H1 (cell line): Measurements from ENCODE around the gene VSIR. TPM values are rescaled to one million over a fixed set of nuclear protein-coding genes. Genes with fewer than 3 reads are reported as not detected.

Experiments
- CTCF ChIA-PET: fragments of 300-600 bp; sonication (Branson Sonifier 250); formaldehyde crosslinking; loops from one replicate; lab custom pipeline; 2021; ENCODE audit not compliant: partially characterized antibody; lab: Charles Lee
- POLR2A ChIA-PET: fragments of 300-600 bp; sonication (Branson Sonifier 250); formaldehyde crosslinking; loops from one replicate; lab custom pipeline; 2021; ENCODE audit warnings: inconsistent platforms; ENCODE audit not compliant: partially characterized antibody; lab: Charles Lee
- DNase-seq, 2 experiments: peaks; one replicate each; pipeline versions ENCODE4 v3.0.0 to v3.0.0-alpha.2; 2010 to 2022; ENCODE audit warnings: low spot score in 2 of 2, low read depth in 1 of 2, mixed read lengths in 1 of 2
- FAIRE-seq: peaks from 2 replicates; lab custom pipeline; 2011; peaks lifted over from hg19 to GRCh38; lab: Jason Lieb, UNC
- H2AFZ ChIP-seq: 2 replicates; pipeline ENCODE4 v1.8.1; 2012; ENCODE audit warnings: low read length, inconsistent platforms
- H2AK5ac ChIP-seq: 2 replicates; pipeline ENCODE4 v1.6.1; 2013; ENCODE audit warnings: low read depth, low read length
- H2BK120ac ChIP-seq: replicated peaks from 2 replicates; pipeline ENCODE3; 2013; ENCODE audit warnings: low read depth, low read length, inconsistent platforms
- H2BK12ac ChIP-seq: 2 replicates; pipeline ENCODE4 v1.6.1; 2013; ENCODE audit warnings: low read depth, low read length
- H2BK15ac ChIP-seq: 2 replicates; pipeline ENCODE4 v1.6.1; 2013; ENCODE audit warnings: low read length
- H2BK20ac ChIP-seq: 2 replicates; pipeline ENCODE4 v1.6.1; 2013; ENCODE audit warnings: low read length
- H2BK5ac ChIP-seq: 2 replicates; pipeline ENCODE4 v1.6.1; 2013; ENCODE audit warnings: low read depth, low read length
- H3K14ac ChIP-seq: 2 replicates; pipeline ENCODE4 v1.6.1; 2013; ENCODE audit warnings: inconsistent platforms; ENCODE audit not compliant: insufficient read length
- H3K18ac ChIP-seq: 2 replicates; pipeline ENCODE4 v1.6.1; 2013; ENCODE audit warnings: low read length; ENCODE audit errors: extremely low read depth
- H3K23ac ChIP-seq: 2 replicates; pipeline ENCODE4 v1.6.1; 2013; ENCODE audit warnings: inconsistent platforms; ENCODE audit not compliant: insufficient read length
- H3K23me2 ChIP-seq: 2 replicates; pipeline ENCODE4 v1.6.1; 2013; ENCODE audit warnings: low read depth, low read length
- H3K27ac ChIP-seq: 2 replicates; pipeline ENCODE4 v1.6.1; 2011; ENCODE audit warnings: low read depth, low read length, inconsistent platforms
- H3K27me3 ChIP-seq, 4 experiments: replicated peaks in 1 of 4; 1 replicate in 1 of 4; 2 replicates in 3 of 4; pipeline versions ENCODE4 v1.6.1 to v1.8.1; 2011 to 2013; ENCODE audit warnings: low read length in 3 of 4, mild to moderate bottlenecking in 3 of 4, inconsistent platforms in 2 of 4, mixed read lengths in 2 of 4, moderate library complexity in 1 of 4; ENCODE audit not compliant: control insufficient read depth in 3 of 4, insufficient read depth in 3 of 4; ENCODE audit errors: extremely low read depth in 1 of 4
- H3K36me3 ChIP-seq, 4 experiments: 2 replicates each; pipeline versions ENCODE4 v1.6.1 to v1.8.1; 2011 to 2013; ENCODE audit warnings: mild to moderate bottlenecking in 4 of 4, low read length in 3 of 4, moderate library complexity in 2 of 4, control low read depth in 1 of 4, inconsistent platforms in 1 of 4; ENCODE audit not compliant: insufficient read depth in 4 of 4, control insufficient read depth in 2 of 4
- H3K4ac ChIP-seq: replicated peaks from 2 replicates; pipeline ENCODE3; 2013; ENCODE audit warnings: low read length, low read depth, mixed read lengths, inconsistent platforms; ENCODE audit not compliant: insufficient read length
- H3K4me1 ChIP-seq, 4 experiments: replicated peaks in 1 of 4; 1 replicate in 1 of 4; 2 replicates in 3 of 4; pipeline versions ENCODE4 v1.6.1 to v1.8.1; 2011 to 2013; ENCODE audit warnings: low read length in 3 of 4, inconsistent platforms in 2 of 4, mixed read lengths in 1 of 4; ENCODE audit not compliant: insufficient read depth in 4 of 4, control insufficient read depth in 3 of 4
- H3K4me2 ChIP-seq, 2 experiments: 2 replicates each; pipeline versions ENCODE4 v1.6.1 to v1.8.1; 2011 to 2013; ENCODE audit warnings: low read depth in 2 of 2, low read length in 2 of 2, control low read depth in 1 of 2, inconsistent platforms in 1 of 2, mild to moderate bottlenecking in 1 of 2; ENCODE audit not compliant: insufficient read depth in 1 of 2
- H3K4me3 ChIP-seq, 4 experiments: fragments of 200-600, 300-600 bp in 1 of 4; sonication (generic), shearing (Covaris generic), sonication (Bioruptor Twin) in 1 of 4; 2 replicates each; pipeline versions ENCODE4 v1.5.1 to v1.8.1; 2011 to 2016; ENCODE audit warnings: low read length in 4 of 4, low read depth in 3 of 4, control low read depth in 2 of 4, inconsistent platforms in 2 of 4, mild to moderate bottlenecking in 2 of 4, mixed read lengths in 1 of 4, moderate library complexity in 1 of 4; ENCODE audit not compliant: insufficient read depth in 2 of 4; ENCODE audit errors: extremely low read depth in 1 of 4
- H3K56ac ChIP-seq: replicated peaks from 2 replicates; pipeline ENCODE3; 2013; ENCODE audit warnings: low read depth, mild to moderate bottlenecking, mixed read lengths, low read length, inconsistent platforms; ENCODE audit not compliant: insufficient read length
- H3K79me1 ChIP-seq: 2 replicates; pipeline ENCODE4 v1.6.1; 2013; ENCODE audit warnings: low read depth, low read length, control low read depth
- H3K79me2 ChIP-seq, 2 experiments: 2 replicates each; pipeline versions ENCODE4 v1.6.1 to v1.8.1; 2012 to 2013; ENCODE audit warnings: low read length in 2 of 2, mild to moderate bottlenecking in 2 of 2, inconsistent platforms in 1 of 2; ENCODE audit not compliant: insufficient read depth in 2 of 2, control insufficient read depth in 1 of 2
- H3K9ac ChIP-seq, 4 experiments: replicated peaks in 1 of 4; 1 replicate in 1 of 4; 2 replicates in 3 of 4; pipeline versions ENCODE4 v1.6.1 to v1.8.1; 2011 to 2013; ENCODE audit warnings: low read depth in 3 of 4, low read length in 3 of 4, control low read depth in 2 of 4, mild to moderate bottlenecking in 2 of 4, moderate library complexity in 2 of 4, inconsistent platforms in 1 of 4; ENCODE audit errors: extremely low read depth in 1 of 4
- H3K9me3 ChIP-seq, 2 experiments: 2 replicates each; pipeline versions ENCODE4 v1.6.1 to v1.8.1; 2012 to 2013; ENCODE audit warnings: mild to moderate bottlenecking in 2 of 2, moderate library complexity in 2 of 2, control low read depth in 1 of 2, inconsistent platforms in 1 of 2, low read depth in 1 of 2, low read length in 1 of 2, mixed read lengths in 1 of 2; ENCODE audit not compliant: insufficient read depth in 2 of 2
- H4K20me1 ChIP-seq, 2 experiments: replicated peaks in 1 of 2; 2 replicates each; pipeline versions ENCODE3 to v1.8.1; 2011 to 2013; ENCODE audit warnings: inconsistent platforms in 2 of 2, low read length in 2 of 2, mild to moderate bottlenecking in 1 of 2; ENCODE audit not compliant: insufficient read depth in 2 of 2, control insufficient read depth in 1 of 2
- H4K5ac ChIP-seq: 2 replicates; pipeline ENCODE4 v1.6.1; 2013; ENCODE audit warnings: low read length, low read depth, mixed read lengths, inconsistent platforms; ENCODE audit not compliant: insufficient read length
- H4K8ac ChIP-seq: 2 replicates; pipeline ENCODE4 v1.8.0; 2013; ENCODE audit warnings: mild to moderate bottlenecking, moderate library complexity, low read length, inconsistent platforms; ENCODE audit not compliant: insufficient read depth; ENCODE audit errors: extremely low read depth
- H4K91ac ChIP-seq: replicated peaks from 2 replicates; pipeline ENCODE3; 2013; ENCODE audit warnings: low read length, mixed read lengths, inconsistent platforms; ENCODE audit not compliant: insufficient read length
- ATF2 ChIP-seq: IDR thresholded peaks from 2 replicates; pipeline ENCODE4 v1.6.1; 2012; ENCODE audit warnings: low read length, inconsistent platforms
- MAFK ChIP-seq: IDR thresholded peaks from 2 replicates; pipeline ENCODE4 v1.6.1; 2012; ENCODE audit warnings: low read depth, mild to moderate bottlenecking, improper control_type of control experiment, low read length
- WGBS, 2 experiments: shearing (Covaris generic) in 1 of 2; methylation state at CpG; one replicate each; pipeline versions ENCODE4 v1.1.6 to v1.1.7; 2013 to 2015; ENCODE audit warnings: low lambda C conversion rate in 2 of 2, mixed read lengths in 2 of 2, inconsistent platforms in 1 of 2, low coverage in 1 of 2, missing lambda C conversion rate in 1 of 2; ENCODE audit not compliant: insufficient replicate concordance in 2 of 2, insufficient coverage in 1 of 2, insufficient read length in 1 of 2; ENCODE audit errors: extremely low coverage in 1 of 2, missing lambda C conversion rate in 1 of 2; 5-methylcytosine and 5-hydroxymethylcytosine counted together
- polyA plus RNA-seq, 7 experiments: library from polyadenylated mRNA; depleted of rRNA in 3 of 7; stranded (reverse) in 5 of 7; unstranded in 2 of 7; fragments of >200 nt in 5 of 7; fragments of 200-250 nt in 2 of 7; gene quantifications; 1 replicate in 5 of 7; 2 replicates in 1 of 7; 4 replicates in 1 of 7; pipeline versions ENCODE4 v1.2.1 to v1.2.3, GENCODE V29; 2011 to 2013; ENCODE audit warnings: missing spikeins in 2 of 7, mixed read lengths in 2 of 7
- total RNA-seq: library from RNA; stranded (reverse); fragmentation: NEBNext Ultra II Directional; extraction: Animal tissue kit (Norgen Biotek cat#: 25700); gene quantifications from 2 replicates; pipeline ENCODE4 v1.2.1, GENCODE V29; 2021
- TF ChIP-seq, protein P1 (sequence below): IDR thresholded peaks from 2 replicates; pipeline ENCODE4 v1.6.1; 2012; ENCODE audit warnings: inconsistent platforms

VSIR gene
- total and polyA plus RNA-seq, 2 of the 8 experiments (the other 6 are each of a cell fraction or from before 2014, with no cell fraction given), result 0.33 TPM; not detected in 1

DNA sequence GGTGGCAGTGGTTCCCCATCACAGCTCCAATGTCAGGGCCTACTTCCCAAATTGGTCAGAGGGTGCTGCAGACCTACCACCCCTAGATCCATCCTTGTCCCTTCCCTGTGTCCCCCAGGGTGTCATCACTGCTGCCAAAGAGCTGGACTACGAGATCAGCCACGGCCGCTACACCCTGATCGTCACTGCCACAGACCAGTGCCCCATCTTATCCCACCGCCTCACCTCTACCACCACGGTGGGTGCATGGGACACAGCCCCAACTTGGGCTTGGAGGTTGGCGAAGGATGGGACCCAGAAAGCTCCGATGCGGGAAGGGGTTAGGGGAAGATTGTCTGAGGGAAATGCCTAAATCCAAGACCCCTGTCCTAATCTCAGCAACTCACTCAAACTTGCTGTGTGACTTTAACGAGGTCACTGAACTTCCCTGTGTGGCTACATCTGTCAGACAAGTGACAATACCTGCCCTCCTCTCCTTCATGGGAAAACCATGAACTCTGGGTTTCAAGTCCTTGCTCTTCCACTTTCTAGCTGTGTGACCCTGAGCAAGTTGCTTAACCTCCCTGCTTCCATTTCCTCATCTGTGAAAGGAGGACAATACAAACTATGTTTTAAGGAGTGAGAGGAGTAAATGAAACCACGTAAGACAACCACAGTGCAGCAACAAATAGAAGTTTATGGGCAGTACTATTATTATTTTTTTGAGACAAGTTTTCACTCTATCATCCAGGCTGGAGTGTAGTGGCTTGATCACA is 4.9 kb upstream of the VSIR start:
- POLR2A ChIA-PET, result no interaction called here
- CTCF ChIA-PET, result interaction anchor here (0.7 to 7.1 kb wide), 6 partner anchors 8 to 53 kb away, joined by 3 to 44 read pairs (median 3); no protein-coding TSS in a partner anchor

More for the DNA sequence above, 4.9 kb upstream of the VSIR start:
- no peak overlapping the region for H4K8ac ChIP-seq
- no peak overlapping the region for H2AK5ac ChIP-seq
- 94% methylated on average over 11 of the region's 11 CpGs; no CpG with 5 or more reads in 1 of the 2 experiments for WGBS, 2 experiments
- H3K79me1 ChIP-seq, result no peaks in the 10 kb centered on the region; the same call in 1 of the 2 replicates
- no peaks in the 10 kb centered on the region for H3K36me3 ChIP-seq
- no peak overlapping the region for H3K4ac ChIP-seq
- no peak overlapping the region for H2BK12ac ChIP-seq
- H3K27me3 ChIP-seq, result peaks cover 0 to 8% (median 4%) of the 10 kb centered on the region in 4 experiments; a peak in 4 of 7 replicates
- no peak overlapping the region for H2BK120ac ChIP-seq
- peaks cover 0 to 6% (median 3%) of the 10 kb centered on the region in 4 experiments; a peak in 5 of 7 replicates for H3K4me1 ChIP-seq
- TF ChIP-seq ATF2 (no peak), MAFK (no peak)
- TF ChIP-seq, protein P1, sequence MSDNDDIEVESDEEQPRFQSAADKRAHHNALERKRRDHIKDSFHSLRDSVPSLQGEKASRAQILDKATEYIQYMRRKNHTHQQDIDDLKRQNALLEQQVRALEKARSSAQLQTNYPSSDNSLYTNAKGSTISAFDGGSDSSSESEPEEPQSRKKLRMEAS, result no peak
- no peak overlapping the region for H4K5ac ChIP-seq
- no peak overlapping the region for H3K18ac ChIP-seq
- no peak overlapping the region for H3K14ac ChIP-seq
- no peak overlapping the region for H3K9ac ChIP-seq
- 0 out of 4 replicates have a peak, but pooled peaks cover 0 to 6% of the 10 kb centered on the region in 2 experiments for H3K9me3 ChIP-seq
- no peak for FAIRE-seq
- DNase-seq, result no peak
- no peak overlapping the region for H2BK20ac ChIP-seq
- no peaks in the 10 kb centered on the region for H3K79me2 ChIP-seq
- no peak overlapping the region for H2BK5ac ChIP-seq
- no peak overlapping the region for H2BK15ac ChIP-seq
- H3K27ac ChIP-seq, result no peak overlapping the region
- no peak overlapping the region for H3K23ac ChIP-seq
- H2AFZ ChIP-seq, result no peak overlapping the region
- H3K23me2 ChIP-seq, result no peaks in the 10 kb centered on the region; the same call in 1 of the 2 replicates
- H4K20me1 ChIP-seq, result no peaks in the 10 kb centered on the region
- H3K56ac ChIP-seq, result no peak overlapping the region
- no peak overlapping the region for H3K4me3 ChIP-seq
- no peak overlapping the region for H3K4me2 ChIP-seq
- H4K91ac ChIP-seq, result no peak overlapping the region
